ENCODE data around the gene MED13. TPM values are rescaled to one million over a fixed set of nuclear protein-coding genes. Genes with fewer than 3 reads are reported as not detected.

Gene MED13
- total and polyA plus RNA-seq, 4 donors = 23.7 to 93.9 (median 54.2) TPM

GRCh38 chr17:62090021-62090824 lies 25.1 kb upstream of the MED13 start:
- peak in 1 of 6 donors; percentile 2 for DNase-seq (ENCODE audit: low read depth in 4 of 6, low spot score in 6 of 6)
- no peaks in the 10 kb centered on the region for H3K27me3 ChIP-seq (ENCODE audit: control insufficient read depth, insufficient read depth, low read length)
- H3K27ac ChIP-seq (ENCODE audit: low read depth, low read length) = no peak overlapping the region
- 88% methylated on average over 1 of the region's 7 CpGs for WGBS (ENCODE audit: insufficient coverage)
- H3K4me3 ChIP-seq (ENCODE audit: low read depth, low read length) = no peak overlapping the region
- H3K9me3 ChIP-seq (ENCODE audit: control insufficient read depth, insufficient read depth, low read length) = no peaks in the 10 kb centered on the region
- H3K36me3 ChIP-seq (ENCODE audit: control insufficient read depth, insufficient read depth, low read length) = no peaks in the 10 kb centered on the region
- no peaks in the 10 kb centered on the region for H3K4me1 ChIP-seq (ENCODE audit: control insufficient read depth, insufficient read depth, low read length)

GRCh38 chr17:62089334-62089733 lies 24.3 kb upstream of the MED13 start:
- H3K4me1 ChIP-seq (ENCODE audit: control insufficient read depth, insufficient read depth, low read length) = no peaks in the 10 kb centered on the region
- no peaks in the 10 kb centered on the region for H3K9me3 ChIP-seq (ENCODE audit: control insufficient read depth, insufficient read depth, low read length)

GRCh38 chr17:62086737-62087136 lies 21.7 kb upstream of the MED13 start:
- no peaks in the 10 kb centered on the region for H3K27me3 ChIP-seq (ENCODE audit: control insufficient read depth, insufficient read depth, low read length)
- no peak overlapping the region for H3K27ac ChIP-seq (ENCODE audit: low read depth, low read length)
- no peak overlapping the region for H3K4me3 ChIP-seq (ENCODE audit: low read depth, low read length)
- no peaks in the 10 kb centered on the region for H3K4me1 ChIP-seq (ENCODE audit: control insufficient read depth, insufficient read depth, low read length)
- no CpG with 5 or more reads among the region's 2 CpGs for WGBS (ENCODE audit: insufficient coverage)
- peak in 1 of 6 donors; percentile 38 for DNase-seq (ENCODE audit: low read depth in 4 of 6, low spot score in 6 of 6)
- no peaks in the 10 kb centered on the region for H3K9me3 ChIP-seq (ENCODE audit: control insufficient read depth, insufficient read depth, low read length)
- no peaks in the 10 kb centered on the region for H3K36me3 ChIP-seq (ENCODE audit: control insufficient read depth, insufficient read depth, low read length)

More at GRCh38 chr17:62089334-62089733, 24.3 kb upstream of the MED13 start:
- no peaks in the 10 kb centered on the region for H3K27me3 ChIP-seq (ENCODE audit: control insufficient read depth, insufficient read depth, low read length)
- no peak overlapping the region for H3K27ac ChIP-seq (ENCODE audit: low read depth, low read length)
- H3K36me3 ChIP-seq (ENCODE audit: control insufficient read depth, insufficient read depth, low read length) = no peaks in the 10 kb centered on the region
- DNase-seq (ENCODE audit: low read depth in 4 of 6, low spot score in 6 of 6) = no peak
- 90% methylated on average over 2 of the region's 3 CpGs for WGBS (ENCODE audit: insufficient coverage)
- H3K4me3 ChIP-seq (ENCODE audit: low read depth, low read length) = no peak overlapping the region

GRCh38 chr17:62085511-62086408 lies 20.7 kb upstream of the MED13 start:
- no peaks in the 10 kb centered on the region for H3K36me3 ChIP-seq (ENCODE audit: control insufficient read depth, insufficient read depth, low read length)
- no peaks in the 10 kb centered on the region for H3K4me1 ChIP-seq (ENCODE audit: control insufficient read depth, insufficient read depth, low read length)
- H3K27me3 ChIP-seq (ENCODE audit: control insufficient read depth, insufficient read depth, low read length) = no peaks in the 10 kb centered on the region
- DNase-seq (ENCODE audit: low read depth in 4 of 6, low spot score in 6 of 6) = no peak
- 93% methylated on average over 1 of the region's 7 CpGs for WGBS (ENCODE audit: insufficient coverage)
- H3K9me3 ChIP-seq (ENCODE audit: control insufficient read depth, insufficient read depth, low read length) = no peaks in the 10 kb centered on the region
- no peak overlapping the region for H3K27ac ChIP-seq (ENCODE audit: low read depth, low read length)
- H3K4me3 ChIP-seq (ENCODE audit: low read depth, low read length) = no peak overlapping the region

- Histone ChIP-seq H3K4me1 (ENCODE audit: control insufficient read depth, insufficient read depth, low read length) (no peaks in the 10 kb centered on the region), H3K4me3 (ENCODE audit: low read depth, low read length) (no peak overlapping the region), H3K27me3 (ENCODE audit: control insufficient read depth, insufficient read depth, low read length) (no peaks in the 10 kb centered on the region), H3K36me3 (ENCODE audit: control insufficient read depth, insufficient read depth, low read length) (no peaks in the 10 kb centered on the region), H3K9me3 (ENCODE audit: control insufficient read depth, insufficient read depth, low read length) (no peaks in the 10 kb centered on the region), H3K27ac (ENCODE audit: low read depth, low read length) (no peak overlapping the region)
- DNase-seq (ENCODE audit: low read depth in 4 of 6, low spot score in 6 of 6) = no peak
- 100% methylated on average over 1 of the region's 3 CpGs for WGBS (ENCODE audit: insufficient coverage)
Observed at GRCh38 chr17:62084585-62084984, 19.5 kb upstream of the MED13 start.

GRCh38 chr17:62083651-62084050 lies 18.6 kb upstream of the MED13 start:
- H3K27me3 ChIP-seq (ENCODE audit: control insufficient read depth, insufficient read depth, low read length) = no peaks in the 10 kb centered on the region
- H3K9me3 ChIP-seq (ENCODE audit: control insufficient read depth, insufficient read depth, low read length) = no peaks in the 10 kb centered on the region
- WGBS (ENCODE audit: insufficient coverage) = 100% methylated on average over 1 of the region's 3 CpGs
- no peak overlapping the region for H3K27ac ChIP-seq (ENCODE audit: low read depth, low read length)
- DNase-seq (ENCODE audit: low read depth in 4 of 6, low spot score in 6 of 6) = no peak
- H3K36me3 ChIP-seq (ENCODE audit: control insufficient read depth, insufficient read depth, low read length) = no peaks in the 10 kb centered on the region
- no peak overlapping the region for H3K4me3 ChIP-seq (ENCODE audit: low read depth, low read length)
- no peaks in the 10 kb centered on the region for H3K4me1 ChIP-seq (ENCODE audit: control insufficient read depth, insufficient read depth, low read length)

- Histone ChIP-seq H3K4me1 (ENCODE audit: control insufficient read depth, insufficient read depth, low read length) (no peaks in the 10 kb centered on the region), H3K27ac (ENCODE audit: low read depth, low read length) (no peak overlapping the region), H3K36me3 (ENCODE audit: control insufficient read depth, insufficient read depth, low read length) (no peaks in the 10 kb centered on the region), H3K27me3 (ENCODE audit: control insufficient read depth, insufficient read depth, low read length) (no peaks in the 10 kb centered on the region), H3K4me3 (ENCODE audit: low read depth, low read length) (no peak overlapping the region), H3K9me3 (ENCODE audit: control insufficient read depth, insufficient read depth, low read length) (no peaks in the 10 kb centered on the region)
- no peak for DNase-seq (ENCODE audit: low read depth in 4 of 6, low spot score in 6 of 6)
- WGBS (ENCODE audit: insufficient coverage) = 93% methylated on average over 3 of the region's 4 CpGs
Observed at GRCh38 chr17:62080647-62081046, 15.6 kb upstream of the MED13 start.

- no peaks in the 10 kb centered on the region for H3K27me3 ChIP-seq (ENCODE audit: control insufficient read depth, insufficient read depth, low read length)
- WGBS (ENCODE audit: insufficient coverage) = 67% methylated on average over 1 of the region's 2 CpGs
- H3K4me3 ChIP-seq (ENCODE audit: low read depth, low read length) = no peak overlapping the region
Observed at GRCh38 chr17:62078009-62078408, 12.9 kb upstream of the MED13 start.

GRCh38 chr17:62076864-62077788 lies 12.0 kb upstream of the MED13 start:
- Histone ChIP-seq H3K36me3 (ENCODE audit: control insufficient read depth, insufficient read depth, low read length) (no peaks in the 10 kb centered on the region), H3K4me3 (ENCODE audit: low read depth, low read length) (no peak overlapping the region), H3K27me3 (ENCODE audit: control insufficient read depth, insufficient read depth, low read length) (no peaks in the 10 kb centered on the region), H3K27ac (ENCODE audit: low read depth, low read length) (no peak overlapping the region), H3K4me1 (ENCODE audit: control insufficient read depth, insufficient read depth, low read length) (no peaks in the 10 kb centered on the region), H3K9me3 (ENCODE audit: control insufficient read depth, insufficient read depth, low read length) (no peaks in the 10 kb centered on the region)
- DNase-seq (ENCODE audit: low read depth in 4 of 6, low spot score in 6 of 6) = no peak
- WGBS (ENCODE audit: insufficient coverage) = 84% methylated on average over 3 of the region's 13 CpGs

More at GRCh38 chr17:62078009-62078408, 12.9 kb upstream of the MED13 start:
- Histone ChIP-seq H3K4me1 (ENCODE audit: control insufficient read depth, insufficient read depth, low read length) (no peaks in the 10 kb centered on the region), H3K27ac (ENCODE audit: low read depth, low read length) (no peak overlapping the region), H3K9me3 (ENCODE audit: control insufficient read depth, insufficient read depth, low read length) (no peaks in the 10 kb centered on the region), H3K36me3 (ENCODE audit: control insufficient read depth, insufficient read depth, low read length) (no peaks in the 10 kb centered on the region)
- DNase-seq (ENCODE audit: low read depth in 4 of 6, low spot score in 6 of 6) = no peak

All from spinal cord (tissue), 10 donors.